Epithelial cell of esophagus (primary cell): ENCODE measurements around the gene EHMT1.

Experiments
- DNase-seq: peaks from one replicate; pipeline ENCODE4 v3.0.0; 2010; ENCODE audit warnings: low read depth
- H3K4me3 ChIP-seq: 2 replicates; pipeline ENCODE4 v1.5.1; 2011; ENCODE audit warnings: mild to moderate bottlenecking, low read length, control low read depth
- TF ChIP-seq, protein P1 (sequence below): IDR thresholded peaks from 2 replicates; pipeline ENCODE4 v1.5.1; 2011; ENCODE audit warnings: low read depth, mild to moderate bottlenecking, low read length, control low read depth, inconsistent platforms; ENCODE audit not compliant: insufficient read depth; ENCODE audit errors: missing control alignments

EHMT1 gene

DNA sequence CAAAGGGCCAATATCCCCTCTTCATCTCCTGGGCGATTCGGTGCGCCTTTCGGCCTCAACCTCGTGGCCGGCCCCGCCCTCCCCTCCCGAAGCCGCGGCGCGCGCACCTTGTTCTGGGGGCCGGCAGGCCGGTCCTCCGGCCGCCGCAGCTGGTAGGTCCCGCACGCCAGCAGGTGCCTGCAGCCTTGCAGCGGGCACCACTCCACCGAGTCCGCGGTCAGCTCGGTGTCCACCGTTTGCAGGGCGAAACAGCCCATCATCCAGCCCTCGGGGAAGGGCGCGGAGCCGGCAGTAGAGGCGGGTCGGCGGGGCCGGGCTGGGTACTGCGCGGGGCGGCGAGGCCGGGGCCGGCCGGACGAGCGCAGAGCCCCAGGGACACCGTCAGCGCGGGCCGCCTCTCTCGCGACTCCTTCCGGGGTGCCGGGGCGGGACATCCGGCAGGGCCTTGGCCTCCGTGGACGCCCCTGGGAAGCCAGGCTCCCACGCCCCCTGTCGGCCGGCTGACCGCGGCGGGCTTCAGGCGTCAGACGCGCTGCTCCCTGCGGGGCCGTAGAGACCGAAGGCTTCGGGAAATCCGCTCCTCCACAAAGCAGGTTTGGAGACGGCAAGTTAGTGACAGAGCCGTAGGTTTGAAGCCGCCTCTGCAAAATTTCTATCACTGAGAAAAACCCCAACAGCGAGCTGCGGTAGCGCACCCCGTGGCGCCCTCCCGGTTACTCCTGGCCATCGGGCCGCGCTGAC lies 40.1 kb upstream of the EHMT1 start, which contains the start of gene DPH7:
Gene DPH7 (minus strand): TSS at position 408 of the 741 bp plus-strand sequence. CDS start 148 bp downstream, at position 260.
- peak; percentile 94 for DNase-seq
- TF ChIP-seq, protein P1, sequence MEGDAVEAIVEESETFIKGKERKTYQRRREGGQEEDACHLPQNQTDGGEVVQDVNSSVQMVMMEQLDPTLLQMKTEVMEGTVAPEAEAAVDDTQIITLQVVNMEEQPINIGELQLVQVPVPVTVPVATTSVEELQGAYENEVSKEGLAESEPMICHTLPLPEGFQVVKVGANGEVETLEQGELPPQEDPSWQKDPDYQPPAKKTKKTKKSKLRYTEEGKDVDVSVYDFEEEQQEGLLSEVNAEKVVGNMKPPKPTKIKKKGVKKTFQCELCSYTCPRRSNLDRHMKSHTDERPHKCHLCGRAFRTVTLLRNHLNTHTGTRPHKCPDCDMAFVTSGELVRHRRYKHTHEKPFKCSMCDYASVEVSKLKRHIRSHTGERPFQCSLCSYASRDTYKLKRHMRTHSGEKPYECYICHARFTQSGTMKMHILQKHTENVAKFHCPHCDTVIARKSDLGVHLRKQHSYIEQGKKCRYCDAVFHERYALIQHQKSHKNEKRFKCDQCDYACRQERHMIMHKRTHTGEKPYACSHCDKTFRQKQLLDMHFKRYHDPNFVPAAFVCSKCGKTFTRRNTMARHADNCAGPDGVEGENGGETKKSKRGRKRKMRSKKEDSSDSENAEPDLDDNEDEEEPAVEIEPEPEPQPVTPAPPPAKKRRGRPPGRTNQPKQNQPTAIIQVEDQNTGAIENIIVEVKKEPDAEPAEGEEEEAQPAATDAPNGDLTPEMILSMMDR, result peak; percentile 67
- peak within 1 kb of the TSS; percentile 58 for H3K4me3 ChIP-seq

DNA sequence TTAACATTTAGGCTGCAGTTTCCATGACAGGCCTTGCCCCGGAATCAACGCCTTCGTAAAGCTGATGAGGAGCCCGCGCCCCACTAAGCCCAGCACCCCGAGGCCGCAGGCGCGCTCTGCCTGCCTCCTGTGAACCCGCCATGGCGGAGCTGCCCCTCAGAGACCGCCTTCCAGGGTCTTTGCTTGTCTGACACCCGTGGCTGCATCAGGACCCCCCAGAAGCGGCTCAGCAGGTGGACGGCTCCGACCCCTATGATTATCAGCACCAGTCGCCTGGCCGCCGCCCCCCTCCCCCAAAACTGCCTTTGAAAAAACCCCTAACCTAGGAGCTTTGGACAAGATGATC lies 39.6 kb upstream of the EHMT1 start:
- H3K4me3 ChIP-seq, result peak overlapping the region; percentile 47
- DNase-seq, result no peak
- TF ChIP-seq, protein P1, result no peak

DNA sequence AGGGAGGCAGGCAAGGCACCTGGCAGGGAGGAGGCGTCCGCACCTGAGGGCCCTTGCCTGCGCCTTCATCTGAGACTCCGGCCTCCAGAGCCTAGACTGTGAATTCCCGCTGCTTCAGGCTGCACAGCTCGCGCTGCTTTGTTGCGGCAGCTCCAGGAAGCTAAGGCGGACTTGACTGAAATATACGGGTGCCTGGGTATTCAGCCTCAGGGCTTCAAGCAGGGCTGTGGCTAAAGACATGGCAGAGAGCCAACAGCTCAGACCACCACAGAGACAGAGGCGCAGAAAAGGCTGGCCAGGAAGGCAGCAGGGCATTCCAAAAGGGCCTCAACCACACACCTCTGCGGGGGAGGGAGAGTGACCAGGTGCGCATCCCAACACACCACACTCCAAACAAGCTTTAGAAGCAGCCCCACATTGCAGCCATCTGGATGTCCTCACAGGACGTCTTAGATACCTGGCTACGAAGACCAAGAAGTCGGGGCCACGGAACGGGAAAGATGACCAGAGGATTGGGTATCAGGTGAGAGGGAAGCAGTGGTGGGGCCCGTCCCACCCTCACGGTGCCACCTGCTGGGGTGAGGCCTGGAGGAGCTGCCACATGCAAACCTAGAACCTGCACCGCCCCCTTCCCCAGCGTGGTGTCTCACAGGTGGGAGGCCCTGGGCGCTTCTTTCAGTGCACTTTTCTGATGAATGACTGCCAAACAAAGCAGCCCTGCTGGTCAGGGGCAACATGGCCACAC lies 38.4 kb upstream of the EHMT1 start:
- TF ChIP-seq, protein P1, result no peak
- no peak overlapping the region for H3K4me3 ChIP-seq
- no peak for DNase-seq

DNA sequence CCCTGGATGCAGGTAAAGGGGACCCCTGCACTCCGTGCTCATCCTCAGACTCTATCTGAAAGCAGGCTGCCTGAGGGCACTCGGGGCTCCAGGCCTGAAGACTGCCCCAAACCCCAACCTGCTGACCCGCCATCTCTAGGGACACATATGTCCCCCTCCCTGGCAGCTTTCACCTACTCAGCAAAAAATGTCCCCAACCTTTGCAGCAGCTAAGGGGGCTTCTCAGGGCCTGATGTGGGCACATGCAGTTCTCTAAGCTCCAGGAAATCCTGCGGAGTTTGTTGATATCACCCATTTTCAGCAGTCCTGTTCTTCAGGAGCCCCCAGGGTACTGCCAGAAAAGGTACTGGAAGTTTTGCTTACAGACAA lies 37.9 kb upstream of the EHMT1 start:
- TF ChIP-seq, protein P1, result no peak
- DNase-seq, result no peak
- no peak overlapping the region for H3K4me3 ChIP-seq

DNA sequence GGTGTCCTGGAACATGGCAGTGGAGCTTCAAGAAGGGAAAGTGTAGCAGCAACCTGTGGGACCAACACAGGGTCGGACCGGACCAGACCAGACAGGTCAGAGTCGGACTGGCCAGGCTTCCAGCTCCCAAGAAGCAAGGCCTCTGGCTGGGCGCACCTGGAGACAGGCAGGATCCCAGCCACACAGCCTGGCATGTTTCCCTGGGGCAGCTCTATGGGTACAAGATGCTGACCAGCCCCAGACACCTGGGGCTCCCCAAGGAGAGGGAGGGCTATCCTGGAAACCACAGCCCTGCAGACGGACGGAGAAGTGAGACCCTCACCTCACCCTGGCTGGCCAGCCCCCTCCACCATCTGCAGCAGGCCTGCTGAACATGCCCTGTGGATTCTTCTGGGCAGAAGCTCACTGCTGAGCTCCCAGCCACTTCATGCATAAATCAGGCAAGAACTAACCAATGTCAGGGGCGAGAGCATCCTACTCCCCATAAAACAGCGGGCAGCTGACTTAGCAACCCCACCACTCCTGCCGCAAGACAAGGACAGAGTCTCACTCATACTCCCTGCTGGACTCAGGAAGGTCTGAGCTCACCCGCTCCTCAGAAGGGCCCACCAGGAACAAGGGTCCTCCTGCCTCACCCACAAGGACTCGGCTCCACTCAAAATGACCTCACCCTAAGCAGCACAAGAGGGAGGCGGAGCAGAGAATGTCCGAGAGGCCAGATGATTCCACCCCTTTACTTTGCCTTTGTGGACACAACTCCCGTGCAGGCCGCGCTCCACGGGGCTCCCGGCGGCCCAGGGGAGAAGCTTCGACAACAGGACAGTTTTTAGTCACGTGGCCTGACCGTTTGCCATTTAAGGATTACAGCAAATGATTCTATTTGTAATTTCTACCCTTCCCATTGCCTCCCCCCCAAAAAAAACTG lies 37.2 kb upstream of the EHMT1 start:
- no peak for DNase-seq
- TF ChIP-seq, protein P1, result no peak
- H3K4me3 ChIP-seq, result no peak overlapping the region

DNA sequence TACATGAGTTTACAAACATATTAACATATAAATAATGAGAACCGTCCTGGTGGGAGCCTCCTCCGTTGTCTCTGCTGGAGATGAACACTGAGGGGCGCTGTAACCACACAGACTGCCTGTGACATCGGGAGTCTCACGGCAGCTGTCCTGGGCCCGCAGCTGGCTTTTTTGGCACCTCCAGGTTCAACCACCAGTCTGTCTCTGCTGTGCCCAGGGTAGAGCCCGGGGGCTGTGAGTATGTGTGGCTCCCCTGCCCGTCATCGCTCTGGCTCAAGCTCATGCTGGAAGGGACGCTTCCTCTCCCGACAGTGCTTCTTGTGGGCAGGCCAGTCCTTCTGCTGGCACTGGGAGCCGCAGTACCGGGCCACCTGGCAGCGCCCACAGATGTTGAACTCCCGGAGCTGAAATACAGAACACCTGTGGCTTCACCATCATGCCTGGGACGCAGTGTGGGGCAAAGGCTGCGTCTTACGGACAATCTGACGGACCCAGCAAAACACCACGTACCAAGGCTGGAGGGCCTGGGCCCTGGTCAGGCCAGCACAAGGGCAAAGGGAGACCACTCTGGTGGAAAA lies 36.4 kb upstream of the EHMT1 start:
- TF ChIP-seq, protein P1, result peak; percentile 36
- H3K4me3 ChIP-seq, result no peak overlapping the region
- DNase-seq, result peak; percentile 38
